Stimulated activated CD8-positive, alpha-beta memory T cell treated with anti-CD3 and anti-CD28 coated beads, Interleukin-4, amount 100 ng/mL, for 1 hour (primary cell): Measurements from ENCODE around the gene P2RX7.

Experiments used
- DNase-seq, 2 donors: peaks; one replicate each; pipeline ENCODE4 v3.0.0-alpha.2; 2020; ENCODE audit warnings: low read depth in 2 of 2, low spot score in 1 of 2

Gene P2RX7

GRCh38 chr12:121110211-121110940, 22.3 kb upstream of the P2RX7 start:
- DNase-seq: peak; percentile 53 to 59

GRCh38 chr12:121111684-121112083, 21.0 kb upstream of the P2RX7 start:
- DNase-seq: no peak

- no peak for DNase-seq
Measured at GRCh38 chr12:121112496-121112895, 20.2 kb upstream of the P2RX7 start.

GRCh38 chr12:121113057-121113456, 19.6 kb upstream of the P2RX7 start:
- DNase-seq: no peak

GRCh38 chr12:121114019-121114639, 18.5 kb upstream of the P2RX7 start:
- no peak for DNase-seq

GRCh38 chr12:121114806-121115205, 17.9 kb upstream of the P2RX7 start:
- no peak for DNase-seq

- no peak for DNase-seq
Measured at GRCh38 chr12:121115530-121115929, 17.1 kb upstream of the P2RX7 start.

- no peak for DNase-seq
Measured at GRCh38 chr12:121116318-121117225, 16.1 kb upstream of the P2RX7 start.

GRCh38 chr12:121117226-121117777, 15.4 kb upstream of the P2RX7 start:
- no peak for DNase-seq

- DNase-seq: no peak
Measured at GRCh38 chr12:121120323-121120722, 12.4 kb upstream of the P2RX7 start.

- DNase-seq: no peak
Measured at GRCh38 chr12:121120989-121121755, 11.5 kb upstream of the P2RX7 start.

GRCh38 chr12:121121805-121122204, 10.9 kb upstream of the P2RX7 start:
- DNase-seq: no peak

GRCh38 chr12:121123488-121123887, 9.2 kb upstream of the P2RX7 start:
- DNase-seq: no peak

GRCh38 chr12:121124402-121125109, 8.1 kb upstream of the P2RX7 start:
- DNase-seq: no peak

GRCh38 chr12:121127501-121127900, 5.2 kb upstream of the P2RX7 start:
- DNase-seq: no peak

- peak; percentile 38 to 57 for DNase-seq
Measured at GRCh38 chr12:121128908-121129810, 3.5 kb upstream of the P2RX7 start.

GRCh38 chr12:121129811-121130147, 2.9 kb upstream of the P2RX7 start:
- no peak for DNase-seq

- no peak for DNase-seq
Measured at GRCh38 chr12:121130866-121131373, 1.8 kb upstream of the P2RX7 start.

- DNase-seq: no peak
Measured at GRCh38 chr12:121131941-121132341, 735 bp upstream of the P2RX7 start.
